DOHH2 (cell line): ENCODE data around the gene KCNQ1.

Experiments
- H3F3A ChIP-seq: fragments of 200-600 bp; sonication (generic), shearing (Covaris generic); 2 replicates; pipeline ENCODE4 v1.6.0; 2016; ENCODE audit warnings: antibody characterized with exemption, mild to moderate bottlenecking; ENCODE audit not compliant: control insufficient read depth, insufficient read depth
- H3K27ac ChIP-seq: fragments of 200-600 bp; sonication (generic); 2 replicates; pipeline ENCODE4 v1.5.1; 2014; ENCODE audit warnings: low read depth, mild to moderate bottlenecking, low read length, moderate library complexity
- H3K27me3 ChIP-seq: fragments of 200-600 bp; sonication (generic); 2 replicates; pipeline ENCODE4 v1.6.1; 2014; ENCODE audit warnings: mild to moderate bottlenecking, low read length, mixed read lengths; ENCODE audit not compliant: control insufficient read depth
- H3K36me3 ChIP-seq: fragments of 200-600 bp; sonication (generic); 2 replicates; pipeline ENCODE4 v1.6.1; 2014; ENCODE audit warnings: mild to moderate bottlenecking, low read length, moderate library complexity, mixed read lengths; ENCODE audit not compliant: control insufficient read depth
- H3K4me1 ChIP-seq: fragments of 200-600 bp; sonication (generic); 2 replicates; pipeline ENCODE4 v1.6.1; 2014; ENCODE audit warnings: mild to moderate bottlenecking, low read length, mixed read lengths; ENCODE audit not compliant: control insufficient read depth
- H3K4me2 ChIP-seq: fragments of 200-600 bp; sonication (generic); 2 replicates; pipeline ENCODE4 v1.6.0; 2014; ENCODE audit warnings: mild to moderate bottlenecking, low read length, moderate library complexity
- H3K4me3 ChIP-seq: fragments of 200-600 bp; sonication (generic); 2 replicates; pipeline ENCODE4 v1.5.1; 2014; ENCODE audit warnings: mild to moderate bottlenecking, low read length, mixed read lengths
- H3K79me2 ChIP-seq: fragments of 200-600 bp; sonication (generic); 2 replicates; pipeline ENCODE4 v1.6.1; 2014; ENCODE audit warnings: mild to moderate bottlenecking, low read length, mixed read lengths; ENCODE audit not compliant: control insufficient read depth
- H3K9me2 ChIP-seq: fragments of 200-600 bp; sonication (generic); replicated peaks from 2 replicates; pipeline ENCODE4 v1.6.1; 2014; ENCODE audit warnings: mild to moderate bottlenecking, low read length, mixed read lengths; ENCODE audit not compliant: control insufficient read depth
- H3K9me3 ChIP-seq: fragments of 200-600 bp; sonication (generic); 2 replicates; pipeline ENCODE4 v1.6.1; 2014; ENCODE audit warnings: antibody characterized with exemption, low read length, mixed read lengths; ENCODE audit not compliant: control insufficient read depth, insufficient read depth
- H4K20me1 ChIP-seq: fragments of 200-600 bp; sonication (generic); 2 replicates; pipeline ENCODE4 v1.6.0; 2014; ENCODE audit warnings: low read depth, mild to moderate bottlenecking, antibody characterized with exemption, low read length, moderate library complexity; ENCODE audit not compliant: control insufficient read depth, insufficient read depth
- CTCF ChIP-seq: fragments of 200-600 bp; sonication (generic); IDR thresholded peaks from one replicate; pipeline ENCODE4 v1.5.1; 2014; ENCODE audit warnings: antibody characterized with exemption, mild to moderate bottlenecking, low read depth, low read length; ENCODE audit not compliant: poor library complexity, severe bottlenecking
- EZH2phosphoT487 ChIP-seq: fragments of 200-600 bp; sonication (generic); IDR thresholded peaks from 2 replicates; pipeline ENCODE4 v1.6.1; 2017; ENCODE audit warnings: borderline replicate concordance, mild to moderate bottlenecking, antibody characterized with exemption, low read length, moderate library complexity, mixed read lengths

KCNQ1 gene

GRCh38 chr11:2673871-2674471 lies 229.2 kb downstream of the KCNQ1 start:
- Histone ChIP-seq H3K79me2 (no peaks in the 10 kb centered on the region), H3K9me3 (no peaks in the 10 kb centered on the region), H4K20me1 (0 out of 2 replicates have a peak, but pooled peaks cover 3% of the 10 kb centered on the region), H3K4me3 (no peak overlapping the region), H3K27ac (no peak overlapping the region), H3K9me2 (no peaks in the 10 kb centered on the region), H3K4me2 (no peak overlapping the region), H3F3A (no peaks in the 10 kb centered on the region), H3K4me1 (peaks cover 9% of the 10 kb centered on the region), H3K27me3 (no peaks in the 10 kb centered on the region), H3K36me3 (no peaks in the 10 kb centered on the region)
- TF ChIP-seq CTCF (no peak), EZH2phosphoT487 (no peak)

GRCh38 chr11:2674658-2675131 lies 229.9 kb downstream of the KCNQ1 start:
- no peaks in the 10 kb centered on the region for H3K9me3 ChIP-seq
- H3K4me1 ChIP-seq, result peaks cover 9% of the 10 kb centered on the region

GRCh38 chr11:2675540-2675939 lies 230.7 kb downstream of the KCNQ1 start:
- no peaks in the 10 kb centered on the region for H3K36me3 ChIP-seq
- H3F3A ChIP-seq, result no peaks in the 10 kb centered on the region
- no peaks in the 10 kb centered on the region for H3K79me2 ChIP-seq
- H4K20me1 ChIP-seq, result 0 out of 2 replicates have a peak, but pooled peaks cover 3% of the 10 kb centered on the region
- no peak overlapping the region for H3K27ac ChIP-seq
- no peaks in the 10 kb centered on the region for H3K9me3 ChIP-seq
- H3K27me3 ChIP-seq, result no peaks in the 10 kb centered on the region
- H3K9me2 ChIP-seq, result no peaks in the 10 kb centered on the region
- H3K4me3 ChIP-seq, result no peak overlapping the region
- TF ChIP-seq EZH2phosphoT487 (no peak), CTCF (no peak)
- peaks cover 9% of the 10 kb centered on the region for H3K4me1 ChIP-seq
- H3K4me2 ChIP-seq, result no peak overlapping the region

More at GRCh38 chr11:2674658-2675131, 229.9 kb downstream of the KCNQ1 start:
- Histone ChIP-seq H3K4me2 (no peak overlapping the region), H3K27ac (no peak overlapping the region), H3K36me3 (no peaks in the 10 kb centered on the region), H3K79me2 (no peaks in the 10 kb centered on the region), H3K27me3 (no peaks in the 10 kb centered on the region), H3F3A (no peaks in the 10 kb centered on the region), H4K20me1 (0 out of 2 replicates have a peak, but pooled peaks cover 3% of the 10 kb centered on the region), H3K4me3 (no peak overlapping the region), H3K9me2 (no peaks in the 10 kb centered on the region)
- no peak for TF ChIP-seq CTCF
- no peak for TF ChIP-seq EZH2phosphoT487
